Naive B cell (primary cell): ENCODE data around the gene DOCK3. TPM values are rescaled to one million over a fixed set of nuclear protein-coding genes. Genes with fewer than 3 reads are reported as not detected.
A peak's percentile ranks its signal among the peaks of the same experiment; 100 is the strongest.
"Not testable (repeated sequence)": the region's sequence is repeated elsewhere in the genome, so short reads cannot be mapped to it uniquely, and the experiment has no call there.

Source experiments
- ATAC-seq, 2 donors: fragments of 150-1000 bp; cut with Tn5 transposase; 2 replicates each; pipeline ENCODE4 v1.10.0; 2021; ENCODE audit warnings: low read depth in 2 of 2, mild to moderate bottlenecking in 2 of 2, moderate library complexity in 2 of 2
- DNase-seq: peaks from one replicate; pipeline ENCODE4 v3.0.0; 2022
- H3K27ac Mint-ChIP-seq, 6 donors: one replicate each; pipeline ENCODE4 v1.8.0; 2020 to 2022; ENCODE audit warnings: mild to moderate bottlenecking in 6 of 6, mixed read lengths in 6 of 6, moderate library complexity in 5 of 6, inconsistent platforms in 2 of 6
- H3K27me3 Mint-ChIP-seq, 3 donors: one replicate each; pipeline ENCODE4 v1.8.0; 2021 to 2022; ENCODE audit warnings: mixed read lengths in 3 of 3, mild to moderate bottlenecking in 1 of 3
- H3K36me3 Mint-ChIP-seq, 2 donors: one replicate each; pipeline ENCODE4 v1.8.0; 2020 to 2022; ENCODE audit warnings: mixed read lengths in 2 of 2, inconsistent platforms in 1 of 2, mild to moderate bottlenecking in 1 of 2
- H3K4me1 Mint-ChIP-seq, 3 donors: one replicate each; pipeline ENCODE4 v1.8.0; 2020 to 2022; ENCODE audit warnings: mixed read lengths in 3 of 3, inconsistent platforms in 1 of 3, mild to moderate bottlenecking in 1 of 3, moderate library complexity in 1 of 3
- H3K4me3 Mint-ChIP-seq, 8 donors: one replicate each; pipeline ENCODE4 v1.8.0; 2020 to 2022; ENCODE audit warnings: mild to moderate bottlenecking in 8 of 8, mixed read lengths in 8 of 8, moderate library complexity in 8 of 8, inconsistent platforms in 2 of 8
- H3K9me3 Mint-ChIP-seq, 7 donors: one replicate each; pipeline ENCODE4 v1.8.0; 2020 to 2022; ENCODE audit warnings: mixed read lengths in 7 of 7, mild to moderate bottlenecking in 5 of 7, inconsistent platforms in 2 of 7, moderate library complexity in 1 of 7
- polyA plus RNA-seq, 6 donors: library from polyadenylated mRNA; unstranded; fragments of 300-500 nt; fragmentation: Illumina TruSeq; gene quantifications; one replicate each; pipeline ENCODE4 v1.2.3, GENCODE V29; 2021; ENCODE audit warnings: low read depth in 6 of 6

DOCK3 gene
- polyA plus RNA-seq, 6 donors from 2014 or later = 0.03 to 0.04 (median 0.04) TPM; not detected in 3

DNA sequence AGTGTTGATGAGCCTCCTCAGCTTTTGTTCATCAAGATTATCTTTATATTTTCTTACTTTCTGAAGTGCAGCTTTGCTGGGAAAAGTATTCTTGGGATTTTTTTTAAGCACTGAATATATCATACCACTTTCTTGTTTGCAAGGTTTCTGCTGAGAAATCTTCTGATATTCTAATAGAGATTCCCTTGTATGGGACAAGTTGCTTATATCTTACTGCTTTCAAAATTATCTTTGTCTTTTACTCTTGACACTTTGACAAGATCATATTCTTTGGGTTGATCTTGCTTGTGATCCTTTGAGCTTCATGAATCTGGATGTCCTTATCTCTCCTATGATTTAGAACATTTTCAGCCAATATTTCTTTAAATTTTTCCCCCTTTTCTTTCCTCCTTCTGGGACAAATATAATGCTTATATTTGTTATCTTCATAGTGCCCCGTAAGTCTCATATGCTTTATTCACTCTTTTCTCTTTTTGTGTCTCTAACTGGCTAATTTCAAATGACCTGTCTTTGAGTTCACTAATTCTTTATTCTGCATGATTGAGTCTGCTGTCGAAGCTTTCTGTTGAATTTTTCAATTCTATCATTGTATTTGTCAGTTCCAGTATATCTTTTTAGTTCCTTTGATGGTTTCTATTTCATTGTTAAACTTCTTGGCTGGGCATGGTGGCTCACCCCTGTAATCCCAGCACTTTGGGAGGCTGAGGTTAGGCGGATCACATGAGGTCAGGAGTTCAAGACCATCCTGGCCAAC is 499.0 kb downstream of the DOCK3 start:
- Mint-ChIP-seq H3K27me3 (peaks cover 0 to under 1% (median 0%) of the 10 kb centered on the region in 3 donors), H3K4me3 (no peak overlapping the region), H3K4me1 (no peaks in the 10 kb centered on the region), H3K36me3 (peaks cover 9 to 11% of the 10 kb centered on the region in 2 donors), H3K9me3 (peaks cover 3 to 68% (median 38%) of the 10 kb centered on the region in 7 donors), H3K27ac (peak overlapping the region in 1 of 6 donors; percentile 58)
- DNase-seq = no peak
- ATAC-seq = no peak

DNA sequence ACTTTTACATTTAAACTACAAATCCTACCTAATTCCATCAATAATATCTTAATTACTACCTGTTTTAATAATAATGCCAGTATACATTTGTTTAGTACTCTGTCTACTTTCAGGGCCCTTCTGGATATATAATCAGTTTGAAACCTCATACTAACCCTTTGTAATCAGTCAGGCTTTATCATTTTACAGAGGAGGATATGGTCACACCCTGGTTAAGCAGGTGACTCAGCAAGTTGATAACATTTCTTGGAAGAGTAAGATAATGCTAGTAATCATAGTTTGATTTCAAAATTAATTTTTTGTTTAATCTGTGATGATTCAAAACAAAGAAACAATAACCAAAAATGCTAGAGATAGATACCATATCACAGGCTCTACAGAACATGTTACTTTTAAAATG is 502.2 kb downstream of the DOCK3 start:
- Mint-ChIP-seq H3K27me3 (peaks cover 0 to 9% (median under 1%) of the 10 kb centered on the region in 3 donors), H3K4me3 (no peak overlapping the region), H3K36me3 (peaks cover 8 to 11% of the 10 kb centered on the region in 2 donors), H3K27ac (no peak overlapping the region), H3K9me3 (peaks cover 3 to 35% (median 21%) of the 10 kb centered on the region in 7 donors), H3K4me1 (no peaks in the 10 kb centered on the region)
- DNase-seq = no peak
- ATAC-seq = no peak

DNA sequence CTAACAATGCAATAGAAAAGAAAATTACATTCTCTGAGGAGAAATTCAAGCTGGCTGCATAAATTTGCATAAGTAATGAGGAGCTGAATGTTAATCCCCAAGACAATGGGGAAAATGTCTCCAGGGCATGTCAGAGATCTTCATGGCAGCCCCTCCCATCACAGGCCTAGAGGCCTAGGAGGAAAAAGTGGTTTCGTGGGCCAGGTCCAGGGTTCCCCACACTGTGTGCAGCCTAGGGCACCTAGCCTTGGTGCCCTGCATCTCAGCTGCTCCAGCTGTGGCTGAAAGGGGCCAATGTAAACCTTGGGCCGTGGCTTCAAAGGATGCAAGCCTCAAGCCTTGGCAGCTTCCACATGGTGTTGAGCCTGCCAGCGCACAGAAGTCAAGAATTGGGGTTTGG is 511.7 kb downstream of the DOCK3 start:
- Mint-ChIP-seq H3K27me3 (peaks cover 0 to 12% (median 9%) of the 10 kb centered on the region in 3 donors), H3K9me3 (peaks cover 0 to 13% (median 8%) of the 10 kb centered on the region in 7 donors)
- ATAC-seq, H3K4me3 Mint-ChIP-seq, H3K4me1 Mint-ChIP-seq, H3K27ac Mint-ChIP-seq, H3K36me3 Mint-ChIP-seq, DNase-seq: not testable (repeated sequence)

DNA sequence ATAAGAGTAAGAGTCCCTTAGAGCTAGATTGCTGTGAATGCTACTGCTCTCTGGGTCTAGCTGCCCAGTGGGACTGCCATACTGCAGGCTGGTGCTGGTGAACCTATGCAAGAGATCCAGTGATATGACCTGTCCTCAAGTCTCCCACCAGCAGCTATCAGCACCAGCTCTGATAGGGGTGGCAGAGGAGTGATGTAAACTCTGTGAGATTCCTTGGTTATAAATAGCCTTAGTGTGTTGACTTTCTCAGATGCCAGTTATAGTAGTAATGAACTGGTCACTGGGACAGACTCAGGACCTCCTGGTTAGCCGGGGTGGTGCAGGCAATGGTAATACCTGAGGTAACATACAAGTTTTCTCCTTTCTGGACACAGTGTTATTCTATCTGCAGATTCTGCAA is 515.5 kb downstream of the DOCK3 start:
- peaks cover 0 to 7% (median 4%) of the 10 kb centered on the region in 3 donors for H3K27me3 Mint-ChIP-seq
- H3K36me3 Mint-ChIP-seq = no peaks in the 10 kb centered on the region
- ATAC-seq = no peak

DNA sequence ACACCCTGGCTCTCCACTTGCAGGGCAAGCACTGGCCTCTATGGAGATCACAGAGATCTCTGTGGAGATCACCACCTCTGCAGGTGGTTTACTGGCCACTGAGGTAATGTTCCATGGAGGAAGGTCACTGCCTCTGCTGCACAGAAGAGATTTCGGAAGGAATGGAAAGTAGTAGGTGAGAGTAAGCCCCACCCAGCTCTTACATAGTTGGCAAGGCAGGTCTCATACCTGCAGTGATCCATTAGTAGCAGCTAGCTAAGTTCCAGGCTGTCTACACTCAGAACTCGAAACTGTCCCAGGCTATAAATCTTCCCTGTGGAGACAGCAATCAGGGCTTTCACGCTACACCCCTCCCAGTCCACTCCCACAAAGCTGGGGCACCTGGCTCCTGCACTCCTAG is 516.1 kb downstream of the DOCK3 start:
- no peak overlapping the region for H3K27ac Mint-ChIP-seq

More for the DNA sequence above, 515.5 kb downstream of the DOCK3 start:
- no peak overlapping the region for H3K27ac Mint-ChIP-seq
- no peak for DNase-seq
- H3K4me3 Mint-ChIP-seq = no peak overlapping the region
- H3K9me3 Mint-ChIP-seq = peaks cover 3 to 20% (median 8%) of the 10 kb centered on the region in 7 donors
- peaks cover 0 to 2% (median 0%) of the 10 kb centered on the region in 3 donors for H3K4me1 Mint-ChIP-seq

DNA sequence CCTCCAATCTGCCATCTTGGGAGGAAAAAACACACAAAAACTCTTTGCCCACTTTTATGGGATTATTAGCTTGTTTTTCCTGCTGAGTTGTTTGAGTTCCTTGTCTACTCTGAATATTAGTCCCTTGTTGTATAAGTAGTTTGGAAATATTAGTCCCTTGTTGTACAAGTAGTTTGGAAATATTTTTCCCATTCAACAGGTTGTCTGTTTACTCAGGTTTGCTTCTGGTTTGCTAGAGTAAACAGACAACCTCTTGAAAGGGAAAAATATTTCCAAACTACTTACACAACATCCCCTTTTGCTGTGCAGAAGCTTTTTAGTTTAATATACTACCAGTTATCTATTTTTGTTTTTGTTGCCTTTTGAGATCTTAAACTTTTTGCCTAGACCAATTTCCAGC is 517.0 kb downstream of the DOCK3 start:
- Mint-ChIP-seq H3K4me3 (no peak overlapping the region), H3K27me3 (peaks cover 4 to 15% (median 10%) of the 10 kb centered on the region in 3 donors), H3K36me3 (peaks cover 0 to 9% of the 10 kb centered on the region in 2 donors), H3K9me3 (peaks cover 7 to 23% (median 14%) of the 10 kb centered on the region in 7 donors), H3K27ac (no peak overlapping the region), H3K4me1 (peaks cover 0 to 2% (median 0%) of the 10 kb centered on the region in 3 donors)
- ATAC-seq (no peak), DNase-seq (no peak)

More for the DNA sequence above, 516.1 kb downstream of the DOCK3 start:
- no peak for DNase-seq
- peaks cover under 1 to 9% (median 4%) of the 10 kb centered on the region in 3 donors for H3K27me3 Mint-ChIP-seq
- peaks cover 0 to under 1% of the 10 kb centered on the region in 2 donors for H3K36me3 Mint-ChIP-seq
- H3K4me1 Mint-ChIP-seq = peaks cover 0 to 2% (median 0%) of the 10 kb centered on the region in 3 donors
- no peak for ATAC-seq
- peaks cover 5 to 21% (median 9%) of the 10 kb centered on the region in 7 donors for H3K9me3 Mint-ChIP-seq
- no peak overlapping the region for H3K4me3 Mint-ChIP-seq

DNA sequence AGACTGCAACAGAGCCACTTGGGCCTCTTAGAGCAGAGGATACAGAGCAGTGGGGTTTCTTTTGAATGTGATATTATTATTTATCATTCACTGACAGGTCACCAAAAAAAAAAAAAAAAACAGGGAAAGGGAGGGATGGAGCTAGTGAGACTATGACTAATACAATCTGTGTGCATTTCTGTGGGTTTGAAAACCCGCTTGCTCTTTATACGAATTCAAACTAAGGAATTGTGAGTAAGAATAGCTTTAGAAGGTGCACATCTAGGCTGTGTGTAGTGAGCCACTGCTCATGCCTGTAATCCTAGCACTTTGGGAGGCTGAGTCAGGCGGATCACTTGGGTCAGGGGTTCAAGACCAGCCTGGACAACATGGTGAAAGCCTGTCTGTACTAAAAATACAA is 523.8 kb downstream of the DOCK3 start:
- H3K27ac Mint-ChIP-seq = peak overlapping the region in 1 of 6 donors; percentile 10
- peaks cover 0 to 2% (median 0%) of the 10 kb centered on the region in 3 donors for H3K4me1 Mint-ChIP-seq
- peaks cover 0 to 16% (median 15%) of the 10 kb centered on the region in 3 donors for H3K27me3 Mint-ChIP-seq
- no peak overlapping the region for H3K4me3 Mint-ChIP-seq
- H3K9me3 Mint-ChIP-seq = peaks cover 8 to 22% (median 18%) of the 10 kb centered on the region in 7 donors
- DNase-seq (no peak), ATAC-seq (no peak)
- peaks cover 0 to 14% of the 10 kb centered on the region in 2 donors for H3K36me3 Mint-ChIP-seq

DNA sequence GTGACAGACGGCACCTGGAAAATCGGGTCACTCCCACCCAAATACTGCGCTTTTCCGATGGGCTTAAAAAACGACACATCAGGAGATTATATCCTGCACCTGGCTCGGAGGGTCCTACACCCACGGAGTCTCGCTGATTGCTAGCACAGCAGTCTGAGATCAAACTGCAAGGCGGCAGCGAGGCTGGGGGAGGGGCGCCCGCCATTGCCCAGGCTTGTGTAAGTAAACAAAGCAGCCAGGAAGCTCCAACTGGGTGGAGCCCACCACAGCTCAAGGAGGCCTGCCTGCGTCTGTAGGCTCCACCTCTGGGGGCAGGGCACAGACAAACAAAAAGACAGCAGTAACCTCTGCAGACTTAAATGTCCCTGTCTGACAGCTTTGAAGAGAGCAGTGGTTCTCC is 524.6 kb downstream of the DOCK3 start:
- Mint-ChIP-seq H3K9me3 (peaks cover 8 to 22% (median 18%) of the 10 kb centered on the region in 7 donors), H3K27me3 (peaks cover 0 to 16% (median 15%) of the 10 kb centered on the region in 3 donors), H3K36me3 (peaks cover 0 to 14% of the 10 kb centered on the region in 2 donors)
- not testable (repeated sequence) for H3K4me1 Mint-ChIP-seq, ATAC-seq, H3K4me3 Mint-ChIP-seq, H3K27ac Mint-ChIP-seq, DNase-seq

DNA sequence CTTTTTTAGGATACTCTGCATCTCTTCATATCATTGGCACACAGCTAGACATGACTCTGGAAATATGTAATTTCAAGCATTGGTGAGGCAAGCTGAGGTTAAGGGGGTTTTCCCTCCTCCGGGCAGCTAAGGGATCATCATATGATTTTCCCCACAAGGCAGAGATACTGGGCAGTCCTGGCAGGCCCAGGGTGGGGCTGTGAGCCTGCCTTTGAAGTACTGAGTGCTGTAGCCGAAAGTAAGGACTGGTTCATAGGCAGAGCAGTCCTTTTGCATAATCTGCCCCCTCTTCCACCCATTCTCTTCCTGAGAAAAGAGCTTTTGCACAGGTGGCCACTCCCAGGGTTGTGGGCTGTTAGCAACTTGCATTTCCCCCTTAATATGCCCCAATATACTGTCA is 541.6 kb downstream of the DOCK3 start:
- Mint-ChIP-seq H3K27me3 (peaks cover 0 to 25% (median 16%) of the 10 kb centered on the region in 3 donors), H3K27ac (no peak overlapping the region), H3K4me1 (no peaks in the 10 kb centered on the region), H3K9me3 (peaks cover 0 to 5% (median 0%) of the 10 kb centered on the region in 7 donors), H3K4me3 (no peak overlapping the region), H3K36me3 (no peaks in the 10 kb centered on the region)
- ATAC-seq (no peak), DNase-seq (no peak)

DNA sequence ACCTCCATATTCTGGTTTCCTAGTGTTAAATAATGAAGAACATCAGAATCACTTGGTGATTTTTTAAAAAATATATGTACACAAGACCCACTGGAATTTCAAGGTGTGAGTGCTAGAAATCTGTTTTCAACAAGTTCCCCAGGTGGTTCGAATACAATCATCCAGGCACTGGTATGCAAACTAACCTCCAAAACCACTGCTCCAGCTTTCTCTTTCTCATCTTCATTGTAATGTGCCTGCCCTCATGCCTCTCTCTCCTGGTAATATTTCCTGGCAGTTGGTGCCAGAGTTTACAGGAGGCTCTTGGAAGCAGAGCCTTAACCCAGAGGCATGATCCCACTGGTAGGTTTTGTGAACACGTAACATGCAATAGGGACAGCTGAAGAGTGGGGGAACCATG is 547.2 kb downstream of the DOCK3 start:
- no peak for ATAC-seq
- Mint-ChIP-seq H3K27me3 (peaks cover 3 to 14% (median 9%) of the 10 kb centered on the region in 3 donors), H3K4me1 (no peaks in the 10 kb centered on the region), H3K4me3 (no peak overlapping the region), H3K36me3 (no peaks in the 10 kb centered on the region), H3K9me3 (peaks cover 0 to 2% (median 0%) of the 10 kb centered on the region in 7 donors), H3K27ac (no peak overlapping the region)
- DNase-seq = no peak

DNA sequence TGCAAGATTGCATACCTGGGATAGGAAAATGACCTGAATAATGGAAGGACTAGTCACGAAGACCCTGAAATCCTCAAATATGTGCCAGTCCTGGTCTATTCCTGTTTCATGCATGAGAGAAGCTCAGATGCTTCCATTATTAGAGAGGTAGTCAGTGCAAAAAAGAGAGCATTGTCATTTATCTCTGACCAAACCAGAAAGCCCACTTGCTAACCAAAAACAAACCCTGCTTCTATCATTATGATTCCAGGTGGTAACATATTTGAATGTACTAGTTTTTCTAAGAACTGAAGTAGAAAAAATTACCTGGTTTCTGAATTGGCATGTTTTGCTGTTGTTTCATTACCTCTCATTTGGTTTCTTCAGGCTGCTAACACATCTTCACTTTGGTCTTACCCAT is 549.6 kb downstream of the DOCK3 start:
- Mint-ChIP-seq H3K36me3 (no peaks in the 10 kb centered on the region), H3K27ac (no peak overlapping the region), H3K9me3 (peaks cover 0 to 3% (median 0%) of the 10 kb centered on the region in 7 donors), H3K4me1 (no peaks in the 10 kb centered on the region), H3K4me3 (no peak overlapping the region), H3K27me3 (peaks cover 2 to 9% (median 7%) of the 10 kb centered on the region in 3 donors)
- ATAC-seq (no peak), DNase-seq (no peak)

DNA sequence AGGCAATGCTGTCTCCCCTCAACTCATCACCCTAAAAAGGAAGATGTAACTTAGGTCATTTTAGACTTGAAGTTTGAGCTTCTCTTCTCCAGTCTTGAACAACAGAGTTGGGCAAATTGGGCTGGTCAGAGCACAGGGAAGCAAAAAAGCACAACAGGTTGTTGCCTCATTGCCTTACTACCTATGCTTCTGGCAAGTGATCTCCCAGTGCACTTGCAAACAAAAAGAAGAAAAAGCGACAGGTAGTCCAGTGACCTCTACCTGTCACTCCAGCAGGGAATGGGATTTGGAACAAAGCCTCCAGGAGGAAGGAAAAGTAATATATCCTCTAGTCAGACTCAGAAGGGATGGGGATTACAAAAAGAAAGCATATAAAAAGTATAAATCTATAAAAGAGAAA is 550.1 kb downstream of the DOCK3 start:
- Mint-ChIP-seq H3K27me3 (peaks cover 0 to 8% (median 7%) of the 10 kb centered on the region in 3 donors), H3K27ac (no peak overlapping the region), H3K4me1 (no peaks in the 10 kb centered on the region), H3K36me3 (no peaks in the 10 kb centered on the region), H3K9me3 (peaks cover 0 to 3% (median 0%) of the 10 kb centered on the region in 7 donors), H3K4me3 (no peak overlapping the region)
- no peak for DNase-seq
- no peak for ATAC-seq

DNA sequence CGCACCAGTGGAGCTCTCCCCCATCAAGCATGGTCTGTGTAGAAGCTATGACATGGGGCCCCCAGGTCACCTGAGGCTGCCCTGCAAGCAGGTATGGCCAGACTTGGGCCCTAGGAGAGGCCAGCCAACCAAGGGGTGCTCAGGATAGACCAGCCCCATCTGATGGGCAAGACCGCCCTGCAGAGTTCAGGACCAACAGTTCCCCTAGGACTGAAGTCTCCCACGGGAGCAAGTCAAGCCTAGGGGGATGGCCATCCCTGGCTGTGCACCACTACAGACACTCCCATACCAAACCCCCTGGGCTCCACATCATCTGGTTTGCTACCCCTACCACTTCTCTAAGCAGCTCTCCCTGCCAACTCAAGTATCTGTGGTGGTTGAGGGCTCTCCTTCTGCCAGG is 568.2 kb downstream of the DOCK3 start:
- H3K36me3 Mint-ChIP-seq = no peaks in the 10 kb centered on the region
- peaks cover 0 to 13% (median 0%) of the 10 kb centered on the region in 7 donors for H3K9me3 Mint-ChIP-seq
- H3K4me1 Mint-ChIP-seq = no peaks in the 10 kb centered on the region
- ATAC-seq (no peak), DNase-seq (no peak)
- H3K27me3 Mint-ChIP-seq = peaks cover 16 to 21% (median 17%) of the 10 kb centered on the region in 3 donors
- no peak overlapping the region for H3K4me3 Mint-ChIP-seq
- H3K27ac Mint-ChIP-seq = no peak overlapping the region

DNA sequence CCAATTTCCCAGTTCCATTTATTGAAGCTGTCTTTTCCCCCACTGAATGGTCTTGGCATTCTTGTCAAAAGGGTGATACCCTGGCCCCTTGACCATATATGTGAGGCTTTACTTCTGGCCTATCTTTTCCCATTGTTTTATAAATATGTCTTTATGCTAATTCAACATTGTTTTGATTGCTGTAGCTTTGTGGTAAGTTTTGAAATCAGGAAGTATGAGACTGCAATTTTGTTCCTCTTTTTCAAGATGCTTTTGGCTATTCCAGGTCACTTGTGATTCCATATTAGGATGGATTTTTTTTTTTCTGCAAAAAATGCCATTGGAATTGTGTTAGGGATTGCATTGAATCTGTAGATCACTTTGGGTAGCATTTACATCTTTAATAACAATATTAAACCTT is 569.2 kb downstream of the DOCK3 start:
- Mint-ChIP-seq H3K4me1 (no peaks in the 10 kb centered on the region), H3K27me3 (peaks cover 16 to 21% (median 17%) of the 10 kb centered on the region in 3 donors), H3K36me3 (no peaks in the 10 kb centered on the region), H3K9me3 (peaks cover 0 to 10% (median 2%) of the 10 kb centered on the region in 7 donors), H3K27ac (peak overlapping the region in 1 of 6 donors; percentile 8), H3K4me3 (no peak overlapping the region)
- ATAC-seq (no peak), DNase-seq (no peak)
